Measurements from ENCODE around the gene CIITA.
"Not testable (repeated sequence)": the region's sequence is repeated elsewhere in the genome, so short reads cannot be mapped to it uniquely, and the experiment has no call there.

CIITA gene

DNA sequence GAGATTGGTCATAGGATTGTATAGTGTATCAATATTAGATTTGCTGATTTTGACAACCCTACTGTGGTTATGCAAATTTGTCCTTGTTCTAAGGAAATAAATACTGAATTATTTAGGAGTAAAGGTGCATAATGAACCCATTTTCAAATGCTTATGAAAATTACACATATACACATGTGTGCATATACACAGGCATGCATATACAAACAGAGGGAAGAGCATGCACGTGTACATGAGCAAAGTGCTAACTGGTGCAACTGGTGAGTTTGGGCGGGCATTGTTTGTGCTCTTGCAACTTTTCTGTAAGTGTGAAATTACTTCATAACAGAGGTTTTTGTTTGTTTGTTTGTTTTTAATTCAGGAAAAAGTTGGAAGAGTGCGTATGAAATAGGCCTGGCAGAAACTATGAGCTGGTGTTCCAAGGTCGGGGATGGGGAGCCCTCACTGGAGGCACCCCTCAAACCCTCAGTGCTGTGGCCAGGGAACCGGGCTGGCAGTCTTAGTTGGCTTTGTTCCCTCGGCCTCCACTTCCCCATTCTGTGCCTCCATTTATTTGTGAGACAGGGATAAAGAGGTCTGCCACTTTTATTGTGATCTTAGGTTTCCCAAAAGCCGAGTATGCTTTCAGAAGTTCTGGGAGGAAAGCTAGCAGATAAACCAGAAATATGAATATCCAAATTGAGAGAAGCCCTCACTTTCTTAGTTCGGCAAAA lies 59.4 kb downstream of the CIITA start:
- DNase-seq = no peak

GRCh38 chr16:10937068-10937859 lies 60.3 kb downstream of the CIITA start:
- no peak for DNase-seq

DNA sequence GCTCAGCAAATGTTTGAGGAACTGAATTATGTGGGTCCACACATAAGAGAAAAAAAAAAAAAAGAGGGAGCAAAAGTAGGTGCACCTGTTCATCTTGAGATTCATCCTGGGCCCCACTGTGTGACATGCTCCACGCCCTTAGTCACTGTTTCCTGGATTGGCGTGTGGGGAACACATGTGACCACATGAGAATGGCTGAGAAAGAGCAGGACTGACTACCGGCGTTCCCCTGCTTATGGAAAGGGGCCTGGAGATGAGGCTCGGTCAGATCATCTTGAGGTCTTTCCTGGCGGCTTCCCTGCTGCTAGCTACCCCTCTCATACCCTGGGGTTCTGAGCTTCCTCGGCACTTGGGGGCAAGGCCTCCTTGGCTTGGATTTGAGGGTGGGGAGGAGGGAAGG lies 61.3 kb downstream of the CIITA start:
- peak; percentile 31 for DNase-seq

DNA sequence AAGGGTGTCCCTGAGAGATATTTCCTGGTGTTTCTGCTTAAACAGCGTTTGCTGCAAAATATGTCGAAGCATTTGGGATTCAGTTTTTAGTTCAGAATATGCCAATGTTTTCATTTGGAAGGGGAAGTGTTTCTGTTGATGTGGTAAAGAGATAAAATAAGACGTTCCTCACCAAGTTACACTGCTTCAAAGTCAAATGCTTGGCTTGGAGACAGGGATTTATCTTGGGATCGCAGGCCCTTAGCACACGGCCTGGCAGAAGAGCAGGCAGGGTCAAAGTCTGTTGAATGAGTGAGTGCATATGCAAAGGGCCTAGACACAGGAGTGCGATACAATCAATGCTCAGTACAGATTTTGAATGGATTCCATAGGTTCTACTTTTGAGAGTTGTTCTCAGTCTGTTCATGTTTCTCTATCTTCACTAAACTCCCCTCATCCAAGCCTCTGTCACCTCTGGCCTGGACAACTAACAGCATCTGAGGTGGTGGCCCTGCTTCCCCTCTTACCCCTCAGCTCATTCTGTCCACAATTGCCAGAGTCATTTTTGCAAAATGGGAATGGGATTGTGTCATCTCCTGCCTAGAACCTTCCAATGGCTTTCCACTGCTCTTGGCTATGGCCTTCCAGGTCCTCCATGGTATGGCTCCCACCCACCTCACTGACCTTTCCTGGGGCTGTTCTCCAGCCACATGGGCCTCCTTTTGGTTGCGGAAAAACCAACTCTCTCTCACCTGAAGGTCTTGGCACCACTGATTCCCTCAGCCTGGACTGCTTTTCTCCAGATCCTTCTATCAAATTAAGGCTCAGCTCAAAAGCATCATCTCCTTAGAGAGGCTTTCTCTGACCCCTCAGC lies 62.0 kb downstream of the CIITA start:
- DNase-seq = no peak

DNA sequence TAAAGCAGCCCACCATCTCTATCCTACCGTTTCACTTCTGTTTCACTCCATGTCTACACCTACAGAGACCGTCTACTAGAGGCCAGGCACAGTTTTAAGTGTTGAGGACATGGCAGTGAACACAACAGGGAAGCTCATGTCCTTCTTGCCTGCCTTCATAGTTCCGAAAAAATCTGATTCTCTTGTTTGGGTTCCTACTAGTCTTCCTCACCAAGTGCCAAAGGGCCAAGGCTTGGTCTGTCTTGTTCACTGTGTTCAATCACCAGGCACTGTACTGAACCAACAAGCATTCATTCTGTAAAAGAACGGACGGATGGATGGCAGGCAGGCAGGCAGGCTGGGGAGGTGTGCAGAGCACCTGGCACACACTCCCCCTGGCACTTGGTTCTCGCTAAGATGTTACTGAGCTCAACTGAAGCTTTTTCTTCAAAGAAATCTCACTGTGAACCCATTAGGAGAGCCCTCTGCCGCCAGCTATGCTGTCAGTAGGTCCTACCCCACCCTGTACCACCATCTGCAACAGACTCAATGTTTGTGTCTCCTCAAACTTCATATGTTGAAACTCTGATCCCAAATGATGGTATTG lies 62.7 kb downstream of the CIITA start:
- no peak for DNase-seq

DNA sequence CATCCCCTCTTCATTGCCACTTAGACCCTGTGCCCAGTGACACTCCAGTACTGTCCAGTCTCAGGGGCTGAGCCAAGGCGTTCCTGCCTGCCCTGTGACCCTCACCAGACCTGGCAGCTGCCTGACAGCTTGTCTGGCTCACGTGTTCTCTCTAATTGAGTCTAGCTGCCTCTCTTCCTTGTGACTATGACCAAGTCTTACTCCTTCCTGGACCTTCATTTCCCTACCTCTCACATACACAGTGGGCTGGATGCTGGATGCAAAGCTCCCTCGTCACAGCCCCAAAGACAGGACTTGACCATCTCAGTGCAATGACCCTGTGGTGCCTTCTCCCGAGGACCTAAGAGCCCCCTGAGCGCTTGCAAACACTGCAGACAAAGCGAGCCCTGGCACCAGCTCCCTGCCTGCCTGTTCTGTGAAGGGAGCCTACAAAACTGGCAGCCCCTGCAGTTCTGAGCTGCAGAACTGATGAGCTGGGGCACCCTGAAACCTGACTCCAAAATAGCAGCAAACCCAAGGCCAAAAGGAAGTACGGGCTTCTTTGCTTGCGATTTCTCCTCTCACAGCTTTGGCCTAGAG lies 63.6 kb downstream of the CIITA start:
- DNase-seq = no peak

- DNase-seq = no peak
Observed at GRCh38 chr16:10941127-10941933, 64.3 kb downstream of the CIITA start.

DNA sequence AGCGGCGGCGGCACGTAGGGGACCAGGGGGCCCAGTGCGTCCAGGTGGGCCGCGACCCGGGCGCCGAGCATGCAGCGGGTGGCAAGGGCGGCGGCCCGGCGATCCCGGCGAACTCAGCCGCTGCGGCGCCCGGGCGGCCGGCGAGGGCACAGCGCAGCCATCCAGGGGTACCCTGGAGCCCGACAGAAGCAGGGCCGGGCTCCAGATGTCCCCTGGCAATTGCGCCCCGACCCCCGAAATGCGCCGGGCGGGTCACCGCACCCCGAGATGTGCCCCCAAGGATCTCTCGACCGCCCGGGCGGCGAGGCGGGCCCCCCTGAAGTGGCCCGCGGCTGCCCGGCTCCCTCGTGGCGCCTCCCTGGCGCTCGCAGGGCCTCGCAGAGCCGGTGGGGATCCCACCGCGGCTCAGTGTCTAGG lies 64.9 kb downstream of the CIITA start:
- DNase-seq = not testable (repeated sequence)

GRCh38 chr16:10942352-10943063 lies 65.5 kb downstream of the CIITA start, which contains the start of gene DEXI:
DEXI (minus strand) TSS chr16:10942468; CDS start chr16:10942005, 463 bp downstream.
- DNase-seq = peak; percentile 92

- no peak for DNase-seq
Observed at GRCh38 chr16:10943064-10943353, 66.0 kb downstream of the CIITA start.

- DNase-seq = peak; percentile 95
Observed at GRCh38 chr16:10944249-10945064, 67.5 kb downstream of the CIITA start, which contains the start of gene CLEC16A. CLEC16A (plus strand) TSS chr16:10944564; CDS start chr16:10944718, 154 bp downstream.

DNA sequence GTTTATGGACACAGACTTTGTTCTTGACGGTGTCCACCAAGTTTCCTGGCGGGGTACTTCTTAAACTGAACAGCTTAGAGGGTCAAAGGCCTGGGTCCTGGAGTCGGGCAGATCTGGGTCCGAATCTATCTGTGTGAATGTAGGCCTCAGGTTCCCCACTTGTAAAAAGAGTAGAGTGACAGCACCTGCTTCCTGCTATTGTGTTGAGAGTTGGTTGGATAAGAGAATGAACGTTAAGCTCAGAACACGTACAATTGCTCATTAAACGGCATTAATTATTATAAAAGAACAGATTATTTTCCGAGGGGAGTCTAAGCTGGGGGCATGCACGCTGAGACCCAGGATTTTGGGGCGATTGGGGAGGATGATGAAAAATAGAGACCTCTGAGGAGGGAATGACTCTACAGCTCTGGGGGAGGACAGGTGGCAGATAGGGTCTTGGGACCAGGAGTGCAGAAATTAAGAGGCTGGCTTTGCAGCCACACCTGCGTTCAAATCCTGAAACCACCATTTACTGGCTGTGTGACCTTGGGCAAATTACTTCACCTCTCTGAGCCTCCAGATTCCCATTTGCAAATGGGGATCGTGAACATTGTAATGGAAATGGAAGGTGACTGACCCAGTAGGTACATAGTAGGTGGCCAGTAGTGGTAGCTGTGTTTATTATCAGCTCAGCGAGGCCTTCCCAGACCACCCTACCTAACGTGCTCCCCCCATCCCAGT lies 68.2 kb downstream of the CIITA start:
- DNase-seq = no peak

- no peak for DNase-seq
Observed at GRCh38 chr16:10946308-10946707, 69.3 kb downstream of the CIITA start.

GRCh38 chr16:10947211-10947787 lies 70.3 kb downstream of the CIITA start:
- no peak for DNase-seq

- DNase-seq = peak; percentile 31
Observed at GRCh38 chr16:10949424-10949970, 72.5 kb downstream of the CIITA start.

DNA sequence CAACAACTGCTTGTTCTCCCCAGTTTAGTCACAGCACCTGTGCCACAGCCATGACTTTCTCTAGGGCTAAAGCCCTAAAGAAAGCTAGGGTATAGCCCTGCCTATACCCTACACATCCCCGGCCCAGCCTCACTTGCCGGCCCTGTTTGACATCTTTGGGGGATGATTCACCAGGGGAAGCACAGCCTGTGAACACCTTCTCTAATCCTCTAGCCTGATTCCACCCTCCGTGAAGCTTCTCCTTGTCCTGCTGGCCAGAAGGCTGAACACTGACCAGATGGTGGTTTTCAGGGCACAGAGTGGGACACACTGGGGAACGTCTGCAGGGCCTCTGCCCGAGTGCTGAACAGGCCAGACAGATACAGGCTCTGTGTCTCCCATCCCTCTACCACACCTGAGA lies 73.4 kb downstream of the CIITA start:
- no peak for DNase-seq

- DNase-seq = no peak
Observed at GRCh38 chr16:10951026-10951425, 74.0 kb downstream of the CIITA start.

- no peak for DNase-seq
Observed at GRCh38 chr16:10954903-10955302, 77.9 kb downstream of the CIITA start.
